WTC11 (cell line): ENCODE data around the gene PTCHD4. TPM values are rescaled to one million over a fixed set of nuclear protein-coding genes. Genes with fewer than 3 reads are reported as not detected.

Source experiments
- ATAC-seq: fragments of 200-7000 bp; cut with Tn5 transposase; 2 replicates; pipeline ENCODE4 v1.10.0; 2021; ENCODE audit warnings: mild to moderate bottlenecking, moderate library complexity
- CTCF ChIA-PET: fragments of 300-600 bp; sonication (Branson Sonifier 250); formaldehyde crosslinking; loops from one replicate; lab custom pipeline; 2021; ENCODE audit warnings: antibody characterized with exemption; lab: Charles Lee
- POLR2A ChIA-PET: fragments of 350-600 bp; sonication (Branson Sonifier 250); formaldehyde crosslinking; loops from one replicate; lab custom pipeline; 2021; ENCODE audit warnings: antibody characterized with exemption; lab: Charles Lee
- DNase-seq: peaks from one replicate; pipeline ENCODE4 v3.0.0; 2021; ENCODE audit warnings: low spot score
- H3K27ac Mint-ChIP-seq: 2 replicates; pipeline ENCODE4 v1.8.0; 2021; ENCODE audit warnings: mixed read lengths
- H3K27me3 Mint-ChIP-seq: 2 replicates; pipeline ENCODE4 v1.8.0; 2021; ENCODE audit warnings: low read depth, mild to moderate bottlenecking, moderate library complexity, mixed read lengths
- H3K36me3 Mint-ChIP-seq: 2 replicates; pipeline ENCODE4 v1.8.0; 2021; ENCODE audit warnings: mixed read lengths
- H3K4me1 Mint-ChIP-seq: 2 replicates; pipeline ENCODE4 v1.8.0; 2022; ENCODE audit warnings: mixed read lengths
- H3K4me3 Mint-ChIP-seq: 2 replicates; pipeline ENCODE4 v1.8.0; 2021; ENCODE audit warnings: mild to moderate bottlenecking, moderate library complexity, mixed read lengths
- H3K9me3 Mint-ChIP-seq: 2 replicates; pipeline ENCODE4 v1.8.0; 2021; ENCODE audit warnings: mixed read lengths
- JUN ChIP-seq: sonication (generic); formaldehyde crosslinking; IDR thresholded peaks from 2 replicates; pipeline ENCODE4 v1.8.0; 2023; ENCODE audit warnings: mild to moderate bottlenecking, missing genetic modification reagents
- KAT7 ChIP-seq: sonication (generic); formaldehyde crosslinking; IDR thresholded peaks from 2 replicates; pipeline ENCODE4 v1.8.1; 2023; ENCODE audit warnings: missing genetic modification reagents, mild to moderate bottlenecking, borderline replicate concordance
- SMAD3 ChIP-seq: sonication (generic); formaldehyde crosslinking; IDR thresholded peaks from 2 replicates; pipeline ENCODE4 v1.8.0; 2022; ENCODE audit warnings: missing genetic modification reagents, mild to moderate bottlenecking, borderline replicate concordance
- SMAD4 ChIP-seq: sonication (generic); formaldehyde crosslinking; IDR thresholded peaks from 2 replicates; pipeline ENCODE4 v1.8.0; 2022; ENCODE audit warnings: mild to moderate bottlenecking, missing genetic modification reagents
- SOX15 ChIP-seq: fragments of 250-450 bp; sonication (Bioruptor Pico); IDR thresholded peaks from 2 replicates; pipeline ENCODE4 v1.9.0; 2021; ENCODE audit warnings: mild to moderate bottlenecking
- TEAD1 ChIP-seq: sonication (generic); formaldehyde crosslinking; IDR thresholded peaks from 2 replicates; pipeline ENCODE4 v1.8.0; 2022; ENCODE audit warnings: mild to moderate bottlenecking, missing genetic modification reagents
- ZNF671 ChIP-seq: fragments of 250-450 bp; sonication (Bioruptor Pico); IDR thresholded peaks from 2 replicates; pipeline ENCODE4 v1.8.0; 2021; ENCODE audit warnings: mild to moderate bottlenecking
- total RNA-seq: library from RNA; stranded (reverse); gene quantifications from 3 replicates; pipeline ENCODE4 v1.2.3, GENCODE V29; 2021
- TF ChIP-seq, protein P1 (sequence below): sonication (generic); formaldehyde crosslinking; IDR thresholded peaks from 2 replicates; pipeline ENCODE4 v1.8.1; 2022; ENCODE audit warnings: low read depth, missing genetic modification reagents, borderline replicate concordance
- TF ChIP-seq, protein P2 (sequence below): fragments of 250-450 bp; sonication (Bioruptor Pico); IDR thresholded peaks from 2 replicates; pipeline ENCODE4 v1.9.0; 2021; ENCODE audit warnings: mild to moderate bottlenecking, borderline replicate concordance
- TF ChIP-seq, protein P3 (sequence below): sonication (generic); formaldehyde crosslinking; IDR thresholded peaks from 2 replicates; pipeline ENCODE4 v1.8.0; 2023; ENCODE audit warnings: mild to moderate bottlenecking, missing genetic modification reagents
- TF ChIP-seq, protein P4 (sequence below): fragments of 250-450 bp; sonication (Bioruptor Pico); IDR thresholded peaks from 2 replicates; pipeline ENCODE4 v2.1.2; 2022; ENCODE audit warnings: mild to moderate bottlenecking, moderate library complexity
- TF ChIP-seq, protein P5 (sequence below): fragments of 250-450 bp; sonication (Bioruptor Pico); conservative IDR thresholded peaks from 2 replicates; pipeline ENCODE4 v1.9.0; 2021; ENCODE audit warnings: mild to moderate bottlenecking

PTCHD4 gene
- total RNA-seq, 1 experiment from 2014 or later = 1.6 TPM

DNA sequence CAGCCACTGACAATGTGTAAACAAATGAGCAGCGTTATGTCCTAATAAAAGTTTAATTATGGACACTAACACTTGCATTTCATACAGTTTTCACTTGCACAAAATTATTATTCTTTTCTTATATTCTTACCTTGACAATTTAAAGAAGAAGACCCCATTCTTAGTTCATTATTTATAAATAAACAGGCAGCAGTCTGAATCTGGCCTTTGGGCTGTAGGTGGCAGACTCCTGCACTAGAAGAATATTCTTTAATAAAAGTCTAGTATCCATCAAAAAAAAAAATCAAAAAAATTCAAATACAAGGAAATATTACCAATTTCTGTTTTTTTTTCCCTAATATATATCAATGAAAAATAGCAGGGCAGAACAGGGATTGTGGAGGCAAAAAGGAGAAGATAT lies 24.8 kb downstream of the PTCHD4 start (continued):
- TF ChIP-seq, protein P1, sequence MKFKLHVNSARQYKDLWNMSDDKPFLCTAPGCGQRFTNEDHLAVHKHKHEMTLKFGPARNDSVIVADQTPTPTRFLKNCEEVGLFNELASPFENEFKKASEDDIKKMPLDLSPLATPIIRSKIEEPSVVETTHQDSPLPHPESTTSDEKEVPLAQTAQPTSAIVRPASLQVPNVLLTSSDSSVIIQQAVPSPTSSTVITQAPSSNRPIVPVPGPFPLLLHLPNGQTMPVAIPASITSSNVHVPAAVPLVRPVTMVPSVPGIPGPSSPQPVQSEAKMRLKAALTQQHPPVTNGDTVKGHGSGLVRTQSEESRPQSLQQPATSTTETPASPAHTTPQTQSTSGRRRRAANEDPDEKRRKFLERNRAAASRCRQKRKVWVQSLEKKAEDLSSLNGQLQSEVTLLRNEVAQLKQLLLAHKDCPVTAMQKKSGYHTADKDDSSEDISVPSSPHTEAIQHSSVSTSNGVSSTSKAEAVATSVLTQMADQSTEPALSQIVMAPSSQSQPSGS (CRISPR knock-in tag) = no peak
- TF ChIP-seq SOX15 (no peak), SMAD4 (CRISPR knock-in tag) (no peak), SMAD3 (CRISPR knock-in tag) (no peak), KAT7 (CRISPR knock-in tag) (no peak), ZNF671 (CRISPR knock-in tag) (no peak), TEAD1 (no peak)
- TF ChIP-seq, protein P2, sequence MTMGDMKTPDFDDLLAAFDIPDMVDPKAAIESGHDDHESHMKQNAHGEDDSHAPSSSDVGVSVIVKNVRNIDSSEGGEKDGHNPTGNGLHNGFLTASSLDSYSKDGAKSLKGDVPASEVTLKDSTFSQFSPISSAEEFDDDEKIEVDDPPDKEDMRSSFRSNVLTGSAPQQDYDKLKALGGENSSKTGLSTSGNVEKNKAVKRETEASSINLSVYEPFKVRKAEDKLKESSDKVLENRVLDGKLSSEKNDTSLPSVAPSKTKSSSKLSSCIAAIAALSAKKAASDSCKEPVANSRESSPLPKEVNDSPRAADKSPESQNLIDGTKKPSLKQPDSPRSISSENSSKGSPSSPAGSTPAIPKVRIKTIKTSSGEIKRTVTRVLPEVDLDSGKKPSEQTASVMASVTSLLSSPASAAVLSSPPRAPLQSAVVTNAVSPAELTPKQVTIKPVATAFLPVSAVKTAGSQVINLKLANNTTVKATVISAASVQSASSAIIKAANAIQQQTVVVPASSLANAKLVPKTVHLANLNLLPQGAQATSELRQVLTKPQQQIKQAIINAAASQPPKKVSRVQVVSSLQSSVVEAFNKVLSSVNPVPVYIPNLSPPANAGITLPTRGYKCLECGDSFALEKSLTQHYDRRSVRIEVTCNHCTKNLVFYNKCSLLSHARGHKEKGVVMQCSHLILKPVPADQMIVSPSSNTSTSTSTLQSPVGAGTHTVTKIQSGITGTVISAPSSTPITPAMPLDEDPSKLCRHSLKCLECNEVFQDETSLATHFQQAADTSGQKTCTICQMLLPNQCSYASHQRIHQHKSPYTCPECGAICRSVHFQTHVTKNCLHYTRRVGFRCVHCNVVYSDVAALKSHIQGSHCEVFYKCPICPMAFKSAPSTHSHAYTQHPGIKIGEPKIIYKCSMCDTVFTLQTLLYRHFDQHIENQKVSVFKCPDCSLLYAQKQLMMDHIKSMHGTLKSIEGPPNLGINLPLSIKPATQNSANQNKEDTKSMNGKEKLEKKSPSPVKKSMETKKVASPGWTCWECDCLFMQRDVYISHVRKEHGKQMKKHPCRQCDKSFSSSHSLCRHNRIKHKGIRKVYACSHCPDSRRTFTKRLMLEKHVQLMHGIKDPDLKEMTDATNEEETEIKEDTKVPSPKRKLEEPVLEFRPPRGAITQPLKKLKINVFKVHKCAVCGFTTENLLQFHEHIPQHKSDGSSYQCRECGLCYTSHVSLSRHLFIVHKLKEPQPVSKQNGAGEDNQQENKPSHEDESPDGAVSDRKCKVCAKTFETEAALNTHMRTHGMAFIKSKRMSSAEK = no peak
- TF ChIP-seq, protein P3, sequence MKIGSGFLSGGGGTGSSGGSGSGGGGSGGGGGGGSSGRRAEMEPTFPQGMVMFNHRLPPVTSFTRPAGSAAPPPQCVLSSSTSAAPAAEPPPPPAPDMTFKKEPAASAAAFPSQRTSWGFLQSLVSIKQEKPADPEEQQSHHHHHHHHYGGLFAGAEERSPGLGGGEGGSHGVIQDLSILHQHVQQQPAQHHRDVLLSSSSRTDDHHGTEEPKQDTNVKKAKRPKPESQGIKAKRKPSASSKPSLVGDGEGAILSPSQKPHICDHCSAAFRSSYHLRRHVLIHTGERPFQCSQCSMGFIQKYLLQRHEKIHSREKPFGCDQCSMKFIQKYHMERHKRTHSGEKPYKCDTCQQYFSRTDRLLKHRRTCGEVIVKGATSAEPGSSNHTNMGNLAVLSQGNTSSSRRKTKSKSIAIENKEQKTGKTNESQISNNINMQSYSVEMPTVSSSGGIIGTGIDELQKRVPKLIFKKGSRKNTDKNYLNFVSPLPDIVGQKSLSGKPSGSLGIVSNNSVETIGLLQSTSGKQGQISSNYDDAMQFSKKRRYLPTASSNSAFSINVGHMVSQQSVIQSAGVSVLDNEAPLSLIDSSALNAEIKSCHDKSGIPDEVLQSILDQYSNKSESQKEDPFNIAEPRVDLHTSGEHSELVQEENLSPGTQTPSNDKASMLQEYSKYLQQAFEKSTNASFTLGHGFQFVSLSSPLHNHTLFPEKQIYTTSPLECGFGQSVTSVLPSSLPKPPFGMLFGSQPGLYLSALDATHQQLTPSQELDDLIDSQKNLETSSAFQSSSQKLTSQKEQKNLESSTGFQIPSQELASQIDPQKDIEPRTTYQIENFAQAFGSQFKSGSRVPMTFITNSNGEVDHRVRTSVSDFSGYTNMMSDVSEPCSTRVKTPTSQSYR (CRISPR knock-in tag) = no peak
- TF ChIP-seq, all 79 proteins: peak for 0

DNA sequence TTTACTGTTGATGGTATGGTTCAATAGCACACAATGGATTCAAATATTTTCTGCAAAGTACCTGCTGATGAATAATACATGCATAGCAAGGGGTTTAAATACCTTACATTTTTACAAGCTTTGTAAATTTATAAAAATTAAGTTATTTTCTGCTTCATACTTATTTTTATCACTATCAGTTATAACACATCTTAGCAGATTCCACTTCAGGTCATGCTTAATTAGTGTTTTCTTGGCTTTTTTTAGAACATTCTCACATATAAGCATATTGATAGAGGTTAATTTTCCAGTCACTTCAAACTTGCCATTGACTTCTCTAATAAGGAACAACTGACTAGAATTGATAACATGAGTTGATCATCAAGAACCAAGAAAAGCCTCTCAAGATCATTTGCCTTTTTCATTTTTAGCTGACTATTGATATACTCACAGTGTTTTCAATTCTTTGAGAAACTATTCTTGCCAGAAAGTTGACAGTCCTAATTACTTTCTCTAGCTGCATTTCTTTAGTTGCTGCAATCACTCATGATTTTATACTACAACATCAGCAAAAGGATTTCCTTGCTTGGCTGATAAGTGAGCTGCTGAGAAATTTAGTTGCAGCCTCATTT lies 25.8 kb downstream of the PTCHD4 start:
- H3K4me3 Mint-ChIP-seq = no peak overlapping the region
- TF ChIP-seq JUN (no peak), TEAD1 (no peak)
- TF ChIP-seq, protein P4, sequence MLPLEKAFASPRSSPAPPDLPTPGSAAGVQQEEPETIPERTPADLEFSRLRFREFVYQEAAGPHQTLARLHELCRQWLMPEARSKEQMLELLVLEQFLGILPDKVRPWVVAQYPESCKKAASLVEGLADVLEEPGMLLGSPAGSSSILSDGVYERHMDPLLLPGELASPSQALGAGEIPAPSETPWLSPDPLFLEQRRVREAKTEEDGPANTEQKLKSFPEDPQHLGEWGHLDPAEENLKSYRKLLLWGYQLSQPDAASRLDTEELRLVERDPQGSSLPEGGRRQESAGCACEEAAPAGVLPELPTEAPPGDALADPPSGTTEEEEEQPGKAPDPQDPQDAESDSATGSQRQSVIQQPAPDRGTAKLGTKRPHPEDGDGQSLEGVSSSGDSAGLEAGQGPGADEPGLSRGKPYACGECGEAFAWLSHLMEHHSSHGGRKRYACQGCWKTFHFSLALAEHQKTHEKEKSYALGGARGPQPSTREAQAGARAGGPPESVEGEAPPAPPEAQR = no peak
- TF ChIP-seq, protein P5, sequence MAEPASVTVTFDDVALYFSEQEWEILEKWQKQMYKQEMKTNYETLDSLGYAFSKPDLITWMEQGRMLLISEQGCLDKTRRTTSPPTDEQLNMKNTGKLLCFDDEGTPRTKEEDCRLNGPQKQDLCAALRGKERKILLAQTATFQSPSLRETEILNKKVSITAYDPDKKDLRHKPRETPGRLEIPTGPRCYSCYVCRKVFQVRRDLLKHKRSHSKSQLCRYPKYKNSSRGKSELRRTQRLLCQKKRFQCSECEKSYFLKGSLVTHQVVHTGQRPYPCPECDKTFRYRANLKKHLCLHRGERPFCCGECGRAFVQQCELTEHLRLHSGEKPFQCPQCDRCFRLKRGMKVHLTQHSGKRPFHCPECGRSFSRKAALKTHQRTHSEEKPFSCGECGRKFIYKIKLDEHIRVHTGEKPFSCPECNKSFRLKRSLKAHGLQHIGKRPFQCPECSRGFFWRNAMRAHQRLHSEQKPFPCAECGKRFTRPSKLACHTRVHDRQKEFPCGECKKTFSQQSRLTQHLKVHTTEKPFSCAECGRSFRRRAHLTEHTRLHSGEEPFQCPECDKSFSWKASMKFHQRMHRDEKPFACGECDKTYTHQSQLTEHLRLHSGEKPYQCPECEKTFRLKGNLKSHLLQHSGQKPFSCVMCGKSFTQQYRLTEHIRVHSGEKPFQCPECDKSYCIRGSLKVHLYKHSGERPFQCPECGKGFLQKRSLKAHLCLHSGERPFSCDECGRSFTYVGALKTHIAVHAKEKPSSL = no peak
- TF ChIP-seq, protein P1 (CRISPR knock-in tag) = no peak
- POLR2A ChIA-PET = no interaction called here
- peaks cover 3% of the 10 kb centered on the region for H3K4me1 Mint-ChIP-seq
- H3K27ac Mint-ChIP-seq = no peak overlapping the region
- H3K27me3 Mint-ChIP-seq = no peaks in the 10 kb centered on the region
- CTCF ChIA-PET = interaction anchor here (1.0 kb wide), 1 partner anchor 391 kb away, joined by 4 read pairs; no protein-coding TSS in a partner anchor
- H3K36me3 Mint-ChIP-seq = peaks cover 18% of the 10 kb centered on the region
- DNase-seq (no peak), ATAC-seq (no peak)
- peaks cover 12% of the 10 kb centered on the region for H3K9me3 Mint-ChIP-seq
